NCI-H2029 (cell line): ENCODE measurements around the gene CINP.
"Not testable (repeated sequence)": the region's sequence is repeated elsewhere in the genome, so short reads cannot be mapped to it uniquely, and the experiment has no call there.

ENCODE experiments used
- DNase-seq: peaks from one replicate; lab custom pipeline; 2025; lab: John Stamatoyannopoulos, UW

CINP gene

GRCh38 chr14:102353126-102353619, 9.5 kb downstream of the CINP start:
- DNase-seq = no peak

- no peak for DNase-seq
Measured at GRCh38 chr14:102352213-102352612, 10.5 kb downstream of the CINP start.

GRCh38 chr14:102351593-102351992, 11.1 kb downstream of the CINP start:
- DNase-seq = not testable (repeated sequence)

GRCh38 chr14:102351023-102351422, 11.7 kb downstream of the CINP start:
- DNase-seq = no peak

- DNase-seq = no peak
Measured at GRCh38 chr14:102348376-102348775, 14.3 kb downstream of the CINP start.

GRCh38 chr14:102346645-102347044, 16.0 kb downstream of the CINP start:
- no peak for DNase-seq

GRCh38 chr14:102345232-102345631, 17.5 kb downstream of the CINP start:
- no peak for DNase-seq

- no peak for DNase-seq
Measured at GRCh38 chr14:102344485-102344884, 18.2 kb downstream of the CINP start.

GRCh38 chr14:102344084-102344483, 18.6 kb downstream of the CINP start:
- DNase-seq = no peak

GRCh38 chr14:102342238-102342637, 20.5 kb downstream of the CINP start:
- no peak for DNase-seq

GRCh38 chr14:102341566-102341965, 21.1 kb downstream of the CINP start:
- no peak for DNase-seq

GRCh38 chr14:102338724-102339123, 24.0 kb downstream of the CINP start:
- no peak for DNase-seq

- no peak for DNase-seq
Measured at GRCh38 chr14:102335163-102335562, 27.5 kb downstream of the CINP start.

- no peak for DNase-seq
Measured at GRCh38 chr14:102333795-102334705, 28.6 kb downstream of the CINP start.

- no peak for DNase-seq
Measured at GRCh38 chr14:102333390-102333789, 29.3 kb downstream of the CINP start.

GRCh38 chr14:102330806-102331205, 31.9 kb downstream of the CINP start:
- DNase-seq = no peak

- DNase-seq = not testable (repeated sequence)
Measured at GRCh38 chr14:102329381-102329780, 33.3 kb downstream of the CINP start.

- DNase-seq = no peak
Measured at GRCh38 chr14:102326583-102326982, 36.1 kb downstream of the CINP start.

- no peak for DNase-seq
Measured at GRCh38 chr14:102325791-102326345, 36.8 kb downstream of the CINP start.

GRCh38 chr14:102323102-102323501, 39.6 kb downstream of the CINP start:
- peak; percentile 4 for DNase-seq

GRCh38 chr14:102321456-102322422, 41.0 kb downstream of the CINP start:
- DNase-seq = no peak
